Lung (tissue), 12 donors: ENCODE data around the gene CYBA. TPM values are rescaled to one million over a fixed set of nuclear protein-coding genes. Genes with fewer than 3 reads are reported as not detected.

Source experiments
- ATAC-seq: fragments of 200-7000 bp; cut with Tn5 transposase; one replicate; pipeline ENCODE4 v1.9.1; 2020; ENCODE audit warnings: moderate number of reproducible peaks; ENCODE audit not compliant: insufficient read depth, low FRiP score
- DNase-seq, 3 donors: peaks; one replicate each; pipeline ENCODE4 v3.0.0-alpha.2; 2013 to 2017
- H3K27ac ChIP-seq, 2 donors: one replicate each; pipeline ENCODE4 v1.5.1; 2013; ENCODE audit warnings: mild to moderate bottlenecking in 2 of 2, moderate library complexity in 2 of 2, control low read depth in 1 of 2, inconsistent platforms in 1 of 2, low read depth in 1 of 2, low read length in 1 of 2
- H3K27me3 ChIP-seq, 3 donors: one replicate each; pipeline ENCODE4 v1.5.1; 2013; ENCODE audit warnings: low read length in 2 of 3; ENCODE audit not compliant: control insufficient read depth in 3 of 3, insufficient read depth in 3 of 3
- H3K36me3 ChIP-seq, 4 donors: one replicate each; pipeline ENCODE4 v1.5.1; 2013; ENCODE audit warnings: low read length in 4 of 4, mild to moderate bottlenecking in 1 of 4, moderate library complexity in 1 of 4; ENCODE audit not compliant: control insufficient read depth in 4 of 4, insufficient read depth in 4 of 4
- H3K4me1 ChIP-seq, 5 donors: one replicate each; pipeline ENCODE4 v1.5.1; 2013; ENCODE audit warnings: low read length in 5 of 5, mild to moderate bottlenecking in 2 of 5, moderate library complexity in 1 of 5; ENCODE audit not compliant: control insufficient read depth in 5 of 5, insufficient read depth in 5 of 5
- H3K4me3 ChIP-seq: one replicate; pipeline ENCODE4 v1.5.1; 2013; ENCODE audit warnings: mild to moderate bottlenecking, control low read depth, moderate library complexity
- H3K9ac ChIP-seq, 2 donors: one replicate each; pipeline ENCODE4 v1.5.1; 2013; ENCODE audit warnings: low read length in 2 of 2, control low read depth in 1 of 2; ENCODE audit not compliant: insufficient read depth in 1 of 2
- H3K9me3 ChIP-seq, 4 donors: one replicate each; pipeline ENCODE4 v1.5.1; 2013; ENCODE audit warnings: low read length in 3 of 4, mild to moderate bottlenecking in 1 of 4, moderate library complexity in 1 of 4; ENCODE audit not compliant: control insufficient read depth in 4 of 4, insufficient read depth in 3 of 4
- CTCF ChIP-seq: IDR thresholded peaks from 2 replicates; pipeline ENCODE4 v1.5.1; 2012; ENCODE audit warnings: mild to moderate bottlenecking; ENCODE audit errors: control extremely low read depth, extremely low read depth
- WGBS, 2 donors: extraction: QIAGEN DNeasy Blood & Tissue Kit; methylation state at CpG; one replicate each; pipeline ENCODE4 v1.1.7; 2013; 5-methylcytosine and 5-hydroxymethylcytosine counted together
- polyA plus RNA-seq, 2 donors: library from polyadenylated mRNA; stranded (reverse); fragments of 200-250 nt; gene quantifications; one replicate each; pipeline ENCODE4 v1.2.1, GENCODE V29; 2013
- total RNA-seq, 2 donors: library from RNA; depleted of rRNA in 1 of 2; stranded (reverse); fragments of >200 nt in 1 of 2; gene quantifications; one replicate each; pipeline ENCODE4 v1.2.1, GENCODE V29; 2014 to 2021
- donor health status: control.
- donor health status: control.
- donor health status: Bipolar disorder and iron deficiency.
- donor health status: healthy.
- donor health status: DM: yes; HTN: yes; CAD: no.

The CYBA gene
- total and polyA plus RNA-seq, 4 donors, result 113 to 879 (median 349) TPM

- peaks cover 0 to 43% (median 10%) of the 10 kb centered on the region in 4 donors for H3K36me3 ChIP-seq
- H3K4me3 ChIP-seq, result no peak overlapping the region
- ATAC-seq, result no peak
- no peak overlapping the region for H3K9ac ChIP-seq
- no peak for DNase-seq
- H3K9me3 ChIP-seq, result no peaks in the 10 kb centered on the region
- WGBS, 2 donors, result 80% methylated on average over 16 of the region's 16 CpGs
- H3K27ac ChIP-seq, result no peak overlapping the region
- H3K4me1 ChIP-seq, result peaks cover 0 to 7% (median 0%) of the 10 kb centered on the region in 5 donors
- no peak for TF ChIP-seq CTCF
- peaks cover 0 to 9% (median 3%) of the 10 kb centered on the region in 3 donors for H3K27me3 ChIP-seq
Measured at GRCh38 chr16:88631384-88631783, 19.5 kb downstream of the CYBA start.

DNA sequence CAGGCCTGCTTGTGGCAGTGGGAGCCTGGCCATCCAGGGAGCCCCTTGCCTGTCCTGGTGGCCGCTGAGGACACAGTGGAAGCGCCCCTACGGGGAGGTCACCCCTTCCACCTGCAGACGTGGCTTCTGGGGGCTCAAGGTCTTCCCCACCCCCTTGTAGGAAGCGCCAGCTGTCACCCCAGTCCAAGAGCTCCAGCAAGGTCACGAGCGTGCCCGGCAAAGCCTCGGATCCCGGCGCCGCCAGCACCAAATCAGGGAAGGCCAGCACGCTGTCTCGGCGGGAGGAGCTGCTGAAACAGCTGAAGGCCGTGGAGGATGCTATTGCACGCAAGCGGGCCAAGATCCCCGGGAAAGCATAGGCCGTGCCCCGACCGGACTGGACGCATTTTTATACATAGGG is 19.9 kb downstream of the CYBA start:
- Histone ChIP-seq H3K4me3 (no peak overlapping the region), H3K27ac (no peak overlapping the region), H3K9me3 (no peaks in the 10 kb centered on the region), H3K27me3 (peaks cover 0 to 5% (median under 1%) of the 10 kb centered on the region in 3 donors), H3K36me3 (peaks cover 0 to 45% (median 10%) of the 10 kb centered on the region in 4 donors), H3K9ac (no peak overlapping the region), H3K4me1 (peaks cover 0 to 7% (median 0%) of the 10 kb centered on the region in 5 donors)
- DNase-seq (no peak), ATAC-seq (no peak)
- WGBS, 2 donors, result 95 to 96% methylated on average over 23 of the region's 23 CpGs
- no peak for TF ChIP-seq CTCF

- WGBS, 2 donors, result 93 to 96% methylated on average over 10 to 12 of the region's 12 CpGs
- no peak for TF ChIP-seq CTCF
- Histone ChIP-seq H3K27me3 (peaks cover 0 to 4% (median 0%) of the 10 kb centered on the region in 3 donors), H3K4me3 (no peak overlapping the region), H3K36me3 (peaks cover 0 to 48% (median 11%) of the 10 kb centered on the region in 4 donors), H3K9me3 (no peaks in the 10 kb centered on the region), H3K27ac (no peak overlapping the region), H3K9ac (no peak overlapping the region), H3K4me1 (peaks cover 0 to 7% (median 0%) of the 10 kb centered on the region in 5 donors)
- DNase-seq (no peak), ATAC-seq (no peak)
Measured at GRCh38 chr16:88630433-88630832, 20.4 kb downstream of the CYBA start.

- no peak for TF ChIP-seq CTCF
- Histone ChIP-seq H3K9me3 (no peaks in the 10 kb centered on the region), H3K27me3 (peaks cover 0 to 4% (median 0%) of the 10 kb centered on the region in 3 donors), H3K4me3 (no peak overlapping the region), H3K27ac (no peak overlapping the region), H3K9ac (no peak overlapping the region), H3K36me3 (peaks cover 1 to 54% (median 13%) of the 10 kb centered on the region in 4 donors), H3K4me1 (peaks cover 0 to 5% (median 0%) of the 10 kb centered on the region in 5 donors)
- ATAC-seq (no peak), DNase-seq (no peak)
- WGBS, 2 donors, result 86 to 88% methylated on average over 9 of the region's 9 CpGs
Measured at GRCh38 chr16:88629835-88630234, 21.0 kb downstream of the CYBA start.
